ENCODE data around the gene DTX3.

The DTX3 gene

DNA sequence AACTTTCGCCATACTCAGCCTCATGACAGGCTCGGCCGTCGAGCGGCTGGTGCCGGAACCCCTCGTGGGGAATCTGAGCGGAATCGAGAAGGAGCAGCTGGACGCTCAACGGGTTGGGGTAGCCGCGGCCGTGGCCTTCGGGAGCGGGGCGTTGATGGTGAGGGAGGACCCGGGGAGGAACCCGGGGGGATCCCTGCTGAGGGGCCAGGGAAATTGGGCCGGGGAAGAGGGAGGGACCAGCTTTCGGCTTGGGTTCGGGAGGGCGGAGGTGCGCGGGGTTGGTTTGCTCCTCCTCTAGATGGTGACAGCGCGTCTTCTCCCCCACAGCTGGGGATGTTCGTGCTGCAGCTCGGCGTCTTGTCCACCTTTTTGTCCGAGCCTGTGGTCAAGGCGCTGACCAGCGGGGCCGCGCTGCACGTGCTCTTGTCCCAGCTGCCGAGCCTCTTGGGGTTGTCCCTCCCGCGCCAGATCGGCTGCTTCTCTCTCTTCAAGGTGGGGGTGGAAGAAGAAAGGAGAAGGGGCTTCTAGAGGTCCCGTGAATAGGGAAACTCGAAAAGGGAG is 16.4 kb downstream of the DTX3 start:
- no peak for DNase-seq

DNA sequence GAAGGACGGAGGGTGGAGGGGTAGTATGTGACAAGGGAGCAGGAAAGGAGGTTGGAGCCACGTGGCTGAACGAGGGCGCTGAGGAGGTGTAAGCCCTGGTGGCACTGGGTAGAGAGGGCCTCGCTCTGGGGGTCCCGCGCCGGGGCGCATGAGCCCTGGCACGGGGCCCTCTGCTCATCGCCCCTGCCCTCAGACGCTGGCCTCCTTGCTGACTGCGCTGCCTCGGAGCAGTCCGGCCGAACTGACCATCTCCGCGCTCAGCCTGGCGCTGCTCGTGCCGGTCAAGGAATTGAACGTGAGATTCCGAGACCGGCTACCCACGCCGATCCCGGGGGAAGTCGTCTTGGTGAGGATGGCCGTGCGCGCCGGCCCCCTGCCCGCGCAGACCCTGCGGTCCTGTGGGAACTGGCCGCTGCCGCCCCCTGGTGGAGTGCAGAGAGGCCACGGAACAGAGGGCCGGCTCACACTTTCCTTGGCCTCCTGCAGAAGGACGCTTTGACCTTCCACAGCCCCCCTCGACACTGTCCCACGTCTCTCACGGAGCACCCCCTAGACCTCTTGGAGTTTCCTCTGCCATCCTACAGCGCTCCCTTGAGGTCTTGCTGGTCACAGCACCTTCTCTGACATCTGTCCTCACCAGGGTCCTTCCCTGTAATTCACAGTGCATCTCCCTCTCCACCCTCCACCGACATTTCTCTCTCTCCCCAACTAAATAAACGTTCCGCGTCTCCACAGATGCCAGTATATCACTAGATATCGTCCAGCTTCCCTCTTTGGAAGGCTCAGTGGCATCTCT is 17.1 kb downstream of the DTX3 start:
- peak; percentile 47 for DNase-seq

DNA sequence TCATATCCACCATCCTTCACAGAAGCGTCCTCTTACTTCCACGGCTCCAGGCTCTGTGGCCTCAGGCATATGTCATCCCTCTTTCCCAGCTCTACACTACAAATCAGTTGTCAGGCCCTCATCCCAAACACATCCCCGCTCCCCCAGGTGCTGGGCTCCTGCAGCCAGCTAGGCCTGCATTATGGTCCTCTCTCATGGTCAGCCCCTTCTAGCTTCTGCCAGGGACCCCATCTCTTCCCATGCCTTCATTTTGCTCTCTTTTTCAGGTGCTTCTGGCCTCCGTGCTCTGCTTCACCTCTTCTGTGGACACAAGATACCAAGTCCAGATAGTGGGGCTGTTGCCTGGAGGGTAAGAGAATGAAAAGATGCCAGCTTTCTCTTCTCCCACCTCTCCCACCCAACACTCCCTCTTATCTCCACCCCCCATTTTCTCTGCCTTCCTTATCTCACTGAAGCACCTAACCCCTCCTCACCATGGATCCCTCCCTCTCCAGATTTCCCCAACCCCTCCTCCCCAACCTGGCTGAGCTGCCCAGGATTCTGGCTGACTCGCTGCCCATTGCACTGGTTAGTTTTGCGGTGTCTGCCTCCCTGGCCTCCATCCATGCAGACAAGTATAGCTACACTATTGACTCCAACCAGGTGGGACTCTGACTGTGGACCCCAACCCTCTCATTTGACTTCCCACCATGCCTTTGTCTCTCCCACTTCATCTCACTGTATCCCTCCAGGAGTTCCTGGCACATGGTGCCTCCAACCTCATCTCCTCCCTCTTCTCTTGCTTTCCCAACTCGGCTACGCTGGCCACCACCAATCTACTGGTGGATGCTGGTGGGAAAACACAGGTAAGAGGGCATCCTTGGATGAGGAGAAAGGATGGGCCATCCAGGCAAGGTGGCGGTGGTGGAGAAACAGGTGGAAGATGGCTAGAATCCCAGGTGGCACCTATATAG is 17.9 kb downstream of the DTX3 start:
- DNase-seq: no peak

DNA sequence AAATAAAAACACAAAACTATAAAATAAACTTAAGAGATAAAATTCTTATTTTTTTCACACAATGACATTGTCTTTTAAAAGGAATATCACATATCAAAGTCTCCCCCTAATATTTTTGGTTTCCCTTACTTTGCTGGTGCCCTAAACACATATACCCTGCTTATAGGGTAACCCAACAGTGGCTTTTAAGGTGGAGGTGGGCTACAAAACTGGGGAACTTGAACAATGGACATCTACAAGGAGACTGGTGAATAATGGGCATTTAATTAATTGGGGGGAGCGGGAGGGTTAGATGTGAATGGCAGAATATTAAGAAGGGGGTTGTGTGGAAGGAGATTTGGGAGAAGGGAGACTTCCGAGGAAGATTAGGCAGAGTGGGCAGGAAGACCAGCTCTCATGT is 18.8 kb downstream of the DTX3 start:
- no peak for DNase-seq

DNA sequence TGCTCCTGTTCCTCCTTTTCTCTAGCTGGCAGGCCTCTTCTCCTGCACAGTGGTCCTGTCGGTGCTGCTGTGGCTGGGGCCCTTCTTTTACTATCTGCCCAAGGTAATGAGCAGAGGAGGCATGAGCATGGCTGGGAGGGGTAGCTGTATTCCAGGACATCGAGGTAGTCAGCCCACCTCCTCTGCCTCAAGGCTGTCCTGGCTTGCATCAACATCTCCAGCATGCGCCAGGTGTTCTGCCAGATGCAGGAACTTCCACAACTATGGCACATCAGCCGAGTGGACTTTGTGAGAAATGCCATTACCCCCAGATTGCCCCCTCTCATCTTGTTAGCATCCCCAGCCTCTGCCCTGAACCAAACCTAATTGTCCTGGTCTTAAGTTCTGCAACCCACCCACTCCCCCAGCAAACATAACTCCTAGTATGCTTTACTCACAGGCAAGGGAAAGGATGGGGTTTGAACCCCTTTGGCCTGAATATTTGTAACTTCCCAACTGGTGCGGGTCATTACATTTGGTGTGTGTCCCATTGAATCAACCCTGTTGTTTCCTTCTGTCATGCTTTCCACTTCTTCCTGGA is 19.3 kb downstream of the DTX3 start:
- DNase-seq: no peak

DNA sequence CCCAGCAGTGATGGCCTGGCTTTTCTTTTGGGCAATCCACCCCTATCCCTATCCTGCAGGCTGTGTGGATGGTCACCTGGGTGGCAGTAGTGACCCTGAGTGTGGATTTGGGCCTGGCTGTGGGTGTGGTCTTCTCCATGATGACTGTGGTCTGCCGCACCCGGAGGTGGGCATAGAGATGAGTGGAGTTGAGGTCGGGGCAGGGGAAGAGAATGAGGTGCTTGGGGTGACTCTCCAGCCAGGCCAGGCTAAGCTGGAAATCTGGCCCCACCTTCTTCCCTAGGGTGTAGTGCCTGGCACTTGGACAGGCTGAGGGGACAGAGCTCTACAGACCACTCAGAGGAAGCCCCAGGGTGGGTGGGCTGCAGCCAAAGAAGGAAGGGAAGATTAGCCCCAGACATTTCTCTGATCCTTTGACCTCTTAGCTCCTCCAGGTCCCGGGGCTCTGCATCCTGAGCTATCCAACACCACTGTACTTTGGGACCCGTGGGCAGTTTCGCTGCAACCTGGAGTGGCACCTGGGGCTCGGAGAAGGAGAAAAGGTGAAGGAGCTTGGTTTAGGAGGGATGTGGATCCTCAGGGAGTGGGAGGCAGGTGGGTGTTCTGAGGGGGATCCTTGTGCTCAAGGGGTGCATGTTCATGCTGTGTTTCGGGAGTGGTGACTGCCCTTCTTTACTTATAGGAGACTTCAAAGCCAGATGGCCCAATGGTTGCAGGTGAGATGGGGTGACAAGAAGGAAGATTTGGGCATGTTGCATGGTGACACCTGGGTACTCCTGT is 20.0 kb downstream of the DTX3 start:
- DNase-seq: no peak

DNA sequence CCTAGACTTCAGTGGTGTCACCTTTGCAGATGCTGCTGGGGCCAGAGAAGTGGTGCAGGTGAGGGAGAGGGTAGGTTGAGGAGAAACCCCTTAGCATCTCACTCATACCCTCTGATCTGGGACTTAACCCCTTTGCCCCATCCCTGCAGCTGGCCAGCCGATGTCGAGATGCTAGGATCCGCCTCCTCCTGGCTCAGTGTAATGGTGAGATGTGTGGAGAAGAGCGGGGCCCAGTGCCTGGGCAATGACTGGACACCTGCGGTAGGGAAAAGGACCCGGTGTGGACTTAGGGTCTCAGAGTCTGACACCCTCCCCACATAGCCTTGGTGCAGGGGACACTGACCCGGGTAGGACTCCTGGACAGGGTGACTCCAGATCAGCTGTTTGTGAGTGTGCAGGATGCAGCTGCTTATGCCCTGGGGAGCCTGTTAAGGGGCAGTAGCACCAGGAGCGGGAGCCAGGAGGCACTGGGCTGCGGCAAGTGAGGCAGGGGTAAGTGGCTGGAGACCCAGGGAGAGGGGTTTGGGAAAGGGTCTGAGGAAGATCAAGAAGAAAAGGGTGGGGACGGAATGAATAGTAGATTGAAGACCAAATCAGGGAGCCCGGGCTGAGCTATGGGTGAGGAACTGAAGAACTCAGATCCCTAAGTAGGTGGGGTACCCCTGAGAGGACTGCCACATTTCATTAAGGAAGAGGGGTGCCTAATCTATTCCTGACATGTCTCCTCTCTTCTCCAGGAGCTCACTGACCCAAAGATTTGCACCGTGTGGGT is 20.8 kb downstream of the DTX3 start:
- no peak for DNase-seq

DNA sequence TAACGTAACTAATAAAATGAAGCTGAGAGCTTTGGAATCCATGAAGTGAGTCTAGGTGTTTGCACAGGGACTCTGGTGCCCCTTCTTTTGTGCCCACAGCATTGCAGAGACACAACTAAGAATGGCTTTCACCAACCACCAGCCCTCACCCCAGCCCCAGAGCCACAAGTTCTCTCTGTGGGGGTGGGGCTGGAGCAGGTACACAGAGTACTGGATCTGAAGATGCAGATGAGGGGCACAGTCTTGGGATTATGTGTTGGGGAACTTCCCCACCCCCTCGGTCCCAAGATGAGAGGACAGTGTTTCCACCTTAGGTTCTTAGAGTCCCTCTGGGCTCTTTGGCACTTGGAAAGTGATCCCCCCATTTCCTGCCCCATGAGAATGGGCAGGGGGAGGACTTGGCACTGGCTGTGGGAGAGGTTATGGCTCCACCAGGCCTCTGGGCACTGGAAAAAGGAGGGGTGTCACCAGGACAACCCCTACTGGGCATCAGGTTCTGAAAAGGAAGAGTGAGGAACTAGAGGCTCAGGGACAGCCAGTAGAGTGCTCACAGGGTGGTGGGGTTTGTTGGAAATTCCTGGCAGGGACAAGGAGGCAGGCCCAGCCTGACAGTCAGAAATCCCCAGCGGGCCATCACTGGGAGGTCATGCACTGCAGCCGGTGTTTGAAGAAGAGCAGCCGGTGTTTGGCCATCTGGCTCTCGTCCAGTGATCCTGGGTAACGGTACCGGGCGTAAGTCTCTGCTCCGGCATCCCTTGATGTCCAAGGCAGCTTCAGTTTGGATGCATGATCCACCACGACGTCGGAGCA is 21.7 kb downstream of the DTX3 start:
- no peak for DNase-seq

DNA sequence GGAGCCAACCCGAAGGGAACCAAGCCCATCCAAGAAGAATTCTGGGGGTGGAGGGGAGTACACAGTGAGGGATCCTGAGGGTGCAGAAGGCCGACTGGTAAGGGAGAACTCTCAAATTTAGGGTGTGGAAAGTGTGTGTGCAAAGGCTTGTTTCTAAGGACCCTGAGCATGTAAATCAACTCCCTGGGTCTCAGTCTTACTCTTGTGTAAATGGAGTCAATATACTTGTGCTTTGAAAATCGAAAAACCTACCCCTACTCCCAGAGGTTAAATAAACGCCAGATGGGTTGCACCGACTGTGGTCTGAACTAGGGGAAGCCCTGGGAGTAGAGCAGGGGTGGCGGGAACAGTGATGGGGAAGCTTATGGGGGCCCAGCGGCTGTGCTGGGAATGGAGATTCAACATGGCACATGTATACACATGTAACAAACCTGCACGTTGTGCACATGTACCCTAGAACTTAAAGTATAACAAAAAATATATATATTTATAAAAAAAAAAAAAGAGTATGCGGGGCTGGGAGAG is 22.4 kb downstream of the DTX3 start:
- DNase-seq: no peak

DNA sequence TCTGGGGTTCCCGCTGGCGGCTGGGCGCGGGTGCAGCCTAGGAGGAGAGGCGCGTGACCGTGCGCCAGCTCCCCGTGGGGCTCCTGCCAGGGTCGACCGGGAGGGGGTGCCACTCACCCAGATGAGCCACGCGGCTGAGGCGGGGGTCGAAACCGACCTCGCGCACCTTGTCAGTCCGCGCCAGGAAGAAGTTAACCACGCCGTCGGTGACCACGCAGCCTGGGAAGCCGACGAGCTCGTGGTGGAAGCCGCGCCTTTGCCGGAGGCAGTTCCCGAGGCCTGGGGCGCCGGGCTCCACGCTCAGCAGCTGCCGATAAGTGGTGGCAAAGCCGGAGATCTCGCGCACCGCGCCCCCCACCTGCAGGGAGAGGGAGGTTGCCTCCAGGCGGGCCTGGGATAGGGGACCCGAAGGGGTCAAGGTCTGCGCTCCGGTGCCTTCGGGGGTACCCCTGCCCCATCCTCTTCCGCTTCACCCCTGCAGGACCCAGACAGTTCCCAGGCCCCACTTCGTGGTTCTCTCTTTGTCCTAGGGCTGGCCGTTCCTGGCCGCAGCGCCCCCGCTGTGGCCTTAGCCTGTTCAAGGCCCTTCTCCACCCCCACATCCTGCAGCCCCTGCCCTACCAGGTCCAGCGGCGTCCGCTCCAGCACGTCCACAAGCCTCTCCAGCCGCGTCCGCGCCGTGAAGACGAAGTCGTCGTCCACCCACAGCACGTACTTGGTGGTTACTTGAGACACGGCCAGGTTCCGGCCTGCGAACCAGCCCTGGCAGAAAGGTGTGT is 23.1 kb downstream of the DTX3 start:
- no peak for DNase-seq

DNA sequence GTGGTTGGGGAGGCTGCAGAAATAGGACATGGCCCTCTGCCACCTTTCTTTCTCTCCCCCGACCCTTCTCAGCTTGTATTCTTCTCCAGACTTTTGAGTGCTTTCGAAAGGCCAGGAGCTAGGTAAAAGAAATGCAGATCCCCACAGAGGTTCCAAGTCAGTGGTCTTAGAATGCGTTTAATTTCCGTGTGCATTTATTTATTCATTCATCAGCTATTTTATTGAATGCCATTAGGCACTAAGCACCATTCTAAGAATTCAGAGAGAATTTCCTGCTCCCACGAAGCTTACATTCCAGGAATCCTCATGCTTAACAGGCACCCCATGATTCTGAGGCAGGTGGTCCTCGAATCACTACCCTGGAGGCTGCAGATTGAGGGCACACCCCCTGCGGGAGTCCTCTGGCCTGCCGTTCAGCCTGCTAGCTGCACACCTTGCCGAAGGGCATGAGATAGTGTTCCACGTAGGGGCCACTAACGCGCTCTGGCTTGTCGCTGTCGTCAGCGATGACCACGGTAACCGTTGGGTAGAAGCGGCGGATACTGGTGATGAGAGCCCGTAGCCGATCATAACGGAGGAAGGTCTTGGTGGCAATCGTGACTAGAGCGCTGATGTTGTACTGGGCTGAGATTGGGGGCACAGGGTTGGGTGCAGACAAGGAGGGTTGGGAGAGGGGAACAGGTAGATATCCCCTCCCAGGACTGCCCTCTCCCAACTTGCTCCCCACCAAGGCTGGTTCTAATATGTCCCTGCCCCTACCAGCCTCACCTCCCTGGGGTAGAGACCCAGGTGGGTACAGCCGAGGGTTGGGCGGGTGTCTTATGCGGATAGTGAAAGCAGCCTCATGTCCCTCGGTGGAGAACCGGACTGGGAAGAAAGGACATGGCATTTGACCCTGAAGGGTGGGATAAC is 23.9 kb downstream of the DTX3 start:
- no peak for DNase-seq

DNA sequence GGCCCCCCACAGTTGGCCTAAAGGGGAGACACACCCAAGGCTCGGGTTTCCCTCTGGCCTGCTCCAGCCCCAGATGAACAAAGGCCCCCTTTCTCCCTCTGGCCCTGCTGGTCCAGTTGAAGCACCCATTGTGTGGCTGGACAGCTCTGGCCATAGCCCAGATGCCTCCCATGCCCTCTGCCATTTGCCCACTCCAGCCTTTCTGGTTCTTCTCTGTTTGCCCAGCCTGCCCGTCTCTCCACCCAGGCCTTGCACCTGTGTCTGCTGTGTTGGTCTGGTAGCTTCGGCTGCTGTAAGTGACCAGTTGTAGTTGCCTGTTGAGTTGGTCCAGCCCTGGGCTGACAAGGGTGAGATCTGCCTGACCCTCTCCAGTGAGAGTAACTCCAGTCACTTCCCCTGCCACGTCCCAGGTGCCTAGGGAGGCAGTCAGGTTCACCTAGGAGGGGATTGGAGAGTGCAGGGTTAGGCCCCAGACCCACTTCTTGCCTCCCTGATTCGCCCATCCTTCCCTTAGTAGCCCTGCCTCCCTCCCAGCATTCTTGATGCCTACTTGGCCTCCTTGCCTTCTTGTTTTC is 25.4 kb downstream of the DTX3 start:
- DNase-seq: no peak

DNA sequence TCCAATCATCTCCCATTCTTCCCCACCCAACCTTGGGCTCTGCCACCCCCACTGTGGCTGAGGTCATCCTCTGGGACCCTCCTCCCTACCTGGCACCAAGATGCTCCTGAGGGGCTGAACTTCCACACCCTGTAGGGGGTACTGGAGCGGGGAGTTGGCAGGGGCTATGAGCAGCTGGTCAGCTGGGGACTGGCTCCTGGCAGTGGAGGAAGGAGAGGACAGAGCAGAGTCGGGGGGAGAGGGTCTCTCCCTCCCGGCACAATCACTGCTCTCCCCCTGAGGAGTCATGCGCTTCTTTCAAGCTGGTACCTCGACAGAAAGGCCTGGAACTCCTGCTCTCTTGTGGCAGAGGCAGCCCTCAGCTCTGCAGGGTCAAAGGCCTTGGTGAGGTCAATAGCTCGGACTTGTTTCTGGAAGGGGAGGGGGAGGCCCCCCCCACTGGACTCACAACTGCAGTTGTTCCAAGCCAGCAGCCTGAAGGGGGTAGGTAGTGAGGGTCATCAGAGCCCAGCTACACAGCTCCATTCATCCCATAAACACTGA is 26.3 kb downstream of the DTX3 start:
- no peak for DNase-seq

DNA sequence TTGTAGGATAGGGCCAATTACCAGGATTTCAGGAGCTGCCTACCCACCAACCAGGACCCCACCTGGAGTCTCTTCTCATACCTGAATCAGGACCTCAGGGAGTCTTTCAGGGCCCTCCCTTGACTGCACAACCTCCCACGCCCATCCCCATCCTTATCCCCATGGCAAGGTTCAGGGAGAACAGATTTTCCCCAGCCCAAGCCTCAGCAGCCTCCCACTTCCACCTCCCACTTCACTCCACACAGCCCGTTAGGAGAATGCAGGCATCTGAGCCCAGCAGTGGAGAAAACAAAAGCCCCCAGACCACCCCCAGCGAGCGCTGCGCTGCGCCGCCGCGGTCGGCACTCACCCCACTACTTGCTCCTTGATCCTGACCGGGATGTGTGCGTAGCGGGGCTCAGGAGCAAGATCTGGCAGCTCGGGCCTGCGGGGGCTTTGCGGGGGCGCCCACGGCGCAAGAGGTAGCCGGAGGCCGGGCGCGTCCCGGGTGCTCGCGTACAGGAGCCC is 27.0 kb downstream of the DTX3 start:
- no peak for DNase-seq

DNA sequence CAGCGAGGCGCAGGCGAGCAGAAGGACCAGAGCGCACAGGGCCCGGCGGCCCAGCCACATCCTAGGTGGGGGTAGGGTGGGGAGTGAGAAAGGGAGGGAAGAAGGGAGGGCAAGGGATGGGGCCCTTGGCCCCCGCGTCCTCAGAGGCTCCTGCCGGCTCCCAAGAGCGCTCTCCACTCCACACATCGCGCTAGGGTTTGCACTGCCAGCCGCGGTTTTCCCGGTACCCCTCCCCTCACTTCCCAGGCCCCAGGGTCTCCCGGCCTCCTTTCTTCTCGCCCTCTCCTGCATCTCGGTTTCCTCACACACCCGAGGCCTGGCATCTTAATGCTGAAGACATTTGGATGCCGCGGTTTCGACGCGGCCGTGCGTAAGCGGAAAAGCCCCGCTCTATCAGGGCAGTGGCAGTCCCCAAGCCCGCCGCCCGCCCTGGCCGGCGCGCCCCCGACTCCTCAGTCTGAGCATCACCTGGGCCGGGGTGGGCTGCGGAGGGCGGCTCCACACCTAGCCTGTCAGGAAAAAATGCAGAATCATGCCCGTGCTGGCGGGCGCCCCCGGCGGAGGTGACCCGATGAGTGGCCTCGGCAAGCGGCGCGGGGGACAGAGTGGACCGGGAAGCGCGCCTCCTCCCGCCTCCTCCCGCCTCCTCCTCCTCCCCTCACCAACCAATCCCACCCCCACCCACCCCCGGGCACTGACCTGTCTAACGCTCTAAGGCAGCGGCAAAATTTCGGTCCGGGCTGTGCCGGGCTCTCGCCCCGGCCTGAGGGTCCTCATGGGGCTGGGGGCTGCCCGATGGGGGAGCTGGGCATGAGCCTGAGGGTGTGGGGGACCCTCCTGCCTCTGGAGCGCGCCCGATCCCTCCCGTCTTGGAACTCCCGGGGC is 27.7 kb downstream of the DTX3 start:
- no peak for DNase-seq
